Fibroblast of lung (primary cell): ENCODE data around the gene FZD2.
A peak's percentile ranks its signal among the peaks of the same experiment; 100 is the strongest.

Source experiments
- EZH2 ChIP-seq: IDR thresholded peaks from 2 replicates; pipeline ENCODE4 v1.5.1; 2012; ENCODE audit warnings: low read length, control low read depth, mild to moderate bottlenecking; ENCODE audit errors: missing control alignments
- TF ChIP-seq, protein P1 (sequence below), 2 donors: IDR thresholded peaks in 1 of 2; conservative IDR thresholded peaks in 1 of 2; 1 replicate in 1 of 2; 2 replicates in 1 of 2; pipeline ENCODE4 v1.5.1; 2011 to 2012; ENCODE audit warnings: low read length in 2 of 2, control low read depth in 1 of 2, inconsistent platforms in 1 of 2, low read depth in 1 of 2, mild to moderate bottlenecking in 1 of 2

- no peak for TF ChIP-seq EZH2
- TF ChIP-seq, protein P1, sequence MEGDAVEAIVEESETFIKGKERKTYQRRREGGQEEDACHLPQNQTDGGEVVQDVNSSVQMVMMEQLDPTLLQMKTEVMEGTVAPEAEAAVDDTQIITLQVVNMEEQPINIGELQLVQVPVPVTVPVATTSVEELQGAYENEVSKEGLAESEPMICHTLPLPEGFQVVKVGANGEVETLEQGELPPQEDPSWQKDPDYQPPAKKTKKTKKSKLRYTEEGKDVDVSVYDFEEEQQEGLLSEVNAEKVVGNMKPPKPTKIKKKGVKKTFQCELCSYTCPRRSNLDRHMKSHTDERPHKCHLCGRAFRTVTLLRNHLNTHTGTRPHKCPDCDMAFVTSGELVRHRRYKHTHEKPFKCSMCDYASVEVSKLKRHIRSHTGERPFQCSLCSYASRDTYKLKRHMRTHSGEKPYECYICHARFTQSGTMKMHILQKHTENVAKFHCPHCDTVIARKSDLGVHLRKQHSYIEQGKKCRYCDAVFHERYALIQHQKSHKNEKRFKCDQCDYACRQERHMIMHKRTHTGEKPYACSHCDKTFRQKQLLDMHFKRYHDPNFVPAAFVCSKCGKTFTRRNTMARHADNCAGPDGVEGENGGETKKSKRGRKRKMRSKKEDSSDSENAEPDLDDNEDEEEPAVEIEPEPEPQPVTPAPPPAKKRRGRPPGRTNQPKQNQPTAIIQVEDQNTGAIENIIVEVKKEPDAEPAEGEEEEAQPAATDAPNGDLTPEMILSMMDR (conservative IDR thresholded peaks at IDR 0.05 in 1 of 2, IDR thresholded peaks at IDR 0.05 in 1 of 2; ENCODE audit: low read depth in 1 of 2, low read length in 2 of 2), result peak; percentile 91 to 93
Measured at GRCh38 chr17:44533533-44534246, 23.6 kb upstream of the FZD2 start.
